H4 (cell line): ENCODE data around the gene ATP1B3. TPM values are rescaled to one million over a fixed set of nuclear protein-coding genes. Genes with fewer than 3 reads are reported as not detected.
"Not testable (repeated sequence)": the region's sequence is repeated elsewhere in the genome, so short reads cannot be mapped to it uniquely, and the experiment has no call there.

Experiments used
- DNase-seq: peaks from one replicate; pipeline ENCODE4 v3.0.0-alpha.2; 2015; ENCODE audit warnings: low spot score
- total RNA-seq: library from RNA; depleted of rRNA; stranded (reverse); fragments of >200 nt; shearing (Covaris generic); gene quantifications from 2 replicates; pipeline ENCODE4 v1.2.3, GENCODE V29; 2014; rRNA removed

The ATP1B3 gene
- total RNA-seq, 1 experiment from 2014 or later: 131 TPM

DNA sequence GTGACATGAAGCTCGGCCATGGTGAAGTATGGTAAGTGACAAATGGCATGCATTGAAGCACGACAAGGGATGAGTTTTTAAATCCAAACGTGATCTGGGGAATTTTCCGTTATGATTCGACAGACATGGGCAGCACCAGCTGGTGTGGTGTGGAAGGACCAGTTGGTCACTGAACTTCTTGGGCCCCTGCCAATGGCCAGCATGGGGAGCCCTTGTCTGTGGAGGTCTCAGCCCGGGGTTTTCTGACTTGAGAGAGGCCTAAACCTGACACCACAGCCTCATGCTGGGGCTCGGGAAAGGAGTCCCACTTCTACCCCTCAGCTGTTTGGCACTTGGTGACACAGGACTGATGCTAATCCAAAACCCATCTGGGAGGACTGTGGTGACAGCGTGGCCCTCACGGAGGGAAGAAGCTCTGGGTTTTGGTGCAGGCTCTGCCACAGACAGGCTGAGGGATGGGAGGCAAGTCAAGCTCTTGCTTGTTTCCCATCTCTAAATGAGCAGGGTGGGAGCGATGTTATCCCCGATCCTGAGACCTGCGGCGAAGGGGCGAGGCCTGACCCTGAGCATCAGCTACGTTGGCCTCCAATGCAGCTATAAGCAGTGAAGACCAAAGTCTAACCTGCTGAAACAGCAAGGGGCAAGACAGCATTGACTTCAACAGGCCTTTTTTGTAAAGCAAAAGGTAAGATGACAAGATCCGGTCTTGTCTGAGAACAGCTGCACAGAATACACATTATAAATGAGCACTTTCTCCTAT, 69.5 kb downstream of the ATP1B3 start:
- no peak for DNase-seq

DNA sequence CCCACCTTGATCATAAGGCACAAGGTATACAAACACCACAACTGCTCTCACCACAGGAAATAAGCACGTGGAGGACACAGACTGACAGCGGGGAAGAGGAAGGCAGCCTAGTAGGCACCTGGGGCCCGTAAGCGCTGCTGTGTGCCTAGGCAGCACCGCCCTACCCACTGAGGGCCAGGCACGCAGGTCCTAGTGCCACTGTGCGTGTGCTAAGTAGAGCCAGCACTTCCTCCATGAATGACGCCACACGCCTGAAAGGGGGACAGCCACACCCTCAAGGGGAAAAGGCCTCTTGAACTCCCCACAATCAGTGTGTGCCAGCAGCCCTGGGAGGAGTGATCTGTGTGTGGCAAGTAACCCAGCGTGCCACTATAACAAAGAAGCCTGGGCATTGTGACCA, 73.0 kb downstream of the ATP1B3 start:
- DNase-seq: no peak

DNA sequence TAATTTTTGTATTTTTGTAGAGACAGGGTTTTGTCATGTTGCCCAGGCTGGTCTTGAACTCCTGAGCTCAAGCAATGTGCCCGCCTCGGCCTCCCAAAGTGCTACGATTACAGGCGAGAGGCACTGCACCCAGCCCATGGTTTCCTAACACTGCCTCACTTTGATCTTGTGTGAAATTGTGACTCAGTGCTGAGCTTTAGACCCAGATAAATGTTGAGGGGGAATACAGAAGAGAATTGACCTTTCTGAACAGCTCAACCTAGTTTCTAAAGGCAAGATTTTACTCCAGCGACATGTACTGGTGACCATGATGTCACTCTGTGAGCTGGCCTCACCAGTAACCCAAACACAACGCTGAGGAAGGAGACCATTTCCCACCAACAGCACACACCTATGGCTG, 73.5 kb downstream of the ATP1B3 start:
- DNase-seq: no peak

DNA sequence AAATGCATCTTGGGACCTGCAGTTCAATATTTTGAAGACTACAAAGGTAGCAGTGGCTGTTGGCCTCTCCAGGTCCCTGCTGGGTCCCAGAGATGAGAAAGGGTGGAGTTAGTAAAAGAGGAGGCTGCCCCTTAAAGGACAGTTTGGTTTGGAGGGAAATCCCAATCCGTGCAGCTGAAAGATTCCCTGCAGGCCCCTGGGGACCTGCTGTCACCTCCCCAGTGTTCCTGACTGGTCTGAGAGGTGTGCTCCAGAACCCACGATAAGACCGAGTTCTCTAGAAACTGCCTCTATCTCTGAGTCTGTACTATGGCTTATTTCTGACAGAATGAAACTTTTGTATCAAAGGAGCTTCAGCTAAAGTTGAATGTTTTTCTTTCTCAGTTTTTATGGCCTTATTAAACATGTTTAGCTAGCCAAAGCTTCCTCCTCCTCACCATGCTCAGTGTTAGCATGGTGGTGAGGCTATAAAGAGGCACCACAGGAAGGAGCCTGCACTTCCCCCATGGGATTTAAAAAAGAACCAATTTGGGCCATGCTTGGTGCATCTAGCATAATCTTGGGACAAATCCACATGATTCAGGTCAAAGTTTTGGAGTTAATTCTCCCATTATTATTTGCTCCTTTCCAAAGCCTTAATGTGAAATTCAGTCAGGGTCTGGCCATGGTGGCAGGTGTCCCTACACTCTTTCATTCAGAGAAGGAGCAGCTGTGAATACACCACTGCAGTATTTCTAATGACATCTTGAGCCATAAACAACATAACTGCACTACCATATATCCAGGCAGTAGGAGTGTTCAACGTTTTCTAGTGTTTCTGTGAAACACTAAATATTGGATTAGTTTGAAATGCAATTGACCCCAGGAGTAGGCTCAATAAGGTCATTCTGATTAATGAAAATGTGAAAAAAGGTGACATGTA, 74.4 kb downstream of the ATP1B3 start:
- DNase-seq: no peak

DNA sequence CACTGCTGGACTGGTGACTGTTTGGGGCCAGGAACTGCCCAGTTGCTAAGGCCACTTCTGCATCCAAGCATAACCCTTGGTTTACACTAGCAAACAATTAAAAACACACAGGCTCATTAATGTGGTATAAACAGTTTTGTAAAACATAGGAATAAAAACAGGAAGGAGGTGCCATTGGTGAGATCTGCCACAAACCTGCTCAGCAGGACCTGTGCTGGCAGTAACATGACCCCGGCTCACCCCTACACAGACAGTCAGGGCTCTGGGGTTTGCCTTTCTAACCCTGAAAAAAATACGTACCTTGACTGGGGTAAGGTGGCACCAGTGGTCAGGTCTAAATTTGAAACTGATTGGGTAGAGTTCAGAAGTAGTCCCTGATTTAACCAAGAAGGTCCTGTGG, 76.2 kb downstream of the ATP1B3 start:
- no peak for DNase-seq

DNA sequence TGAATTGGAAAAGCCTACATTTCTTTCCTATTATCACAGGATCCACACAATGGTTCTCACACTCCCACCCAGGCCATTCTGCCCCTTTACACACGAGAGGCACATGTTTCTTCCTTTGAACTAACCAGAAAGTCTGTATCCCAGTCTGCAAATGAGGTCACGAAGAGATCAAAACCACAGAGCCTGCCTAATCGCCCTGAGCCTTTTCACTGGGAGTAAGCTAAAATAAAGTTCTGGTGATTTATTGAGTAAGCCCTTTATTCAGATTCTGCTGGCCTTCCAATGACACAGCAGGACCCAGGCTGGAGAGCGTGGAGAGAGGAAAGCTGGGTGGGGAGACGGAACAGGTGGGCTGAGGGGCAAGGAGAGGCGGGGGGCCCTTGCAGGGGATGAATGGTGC, 78.7 kb downstream of the ATP1B3 start:
- peak; percentile 85 for DNase-seq

DNA sequence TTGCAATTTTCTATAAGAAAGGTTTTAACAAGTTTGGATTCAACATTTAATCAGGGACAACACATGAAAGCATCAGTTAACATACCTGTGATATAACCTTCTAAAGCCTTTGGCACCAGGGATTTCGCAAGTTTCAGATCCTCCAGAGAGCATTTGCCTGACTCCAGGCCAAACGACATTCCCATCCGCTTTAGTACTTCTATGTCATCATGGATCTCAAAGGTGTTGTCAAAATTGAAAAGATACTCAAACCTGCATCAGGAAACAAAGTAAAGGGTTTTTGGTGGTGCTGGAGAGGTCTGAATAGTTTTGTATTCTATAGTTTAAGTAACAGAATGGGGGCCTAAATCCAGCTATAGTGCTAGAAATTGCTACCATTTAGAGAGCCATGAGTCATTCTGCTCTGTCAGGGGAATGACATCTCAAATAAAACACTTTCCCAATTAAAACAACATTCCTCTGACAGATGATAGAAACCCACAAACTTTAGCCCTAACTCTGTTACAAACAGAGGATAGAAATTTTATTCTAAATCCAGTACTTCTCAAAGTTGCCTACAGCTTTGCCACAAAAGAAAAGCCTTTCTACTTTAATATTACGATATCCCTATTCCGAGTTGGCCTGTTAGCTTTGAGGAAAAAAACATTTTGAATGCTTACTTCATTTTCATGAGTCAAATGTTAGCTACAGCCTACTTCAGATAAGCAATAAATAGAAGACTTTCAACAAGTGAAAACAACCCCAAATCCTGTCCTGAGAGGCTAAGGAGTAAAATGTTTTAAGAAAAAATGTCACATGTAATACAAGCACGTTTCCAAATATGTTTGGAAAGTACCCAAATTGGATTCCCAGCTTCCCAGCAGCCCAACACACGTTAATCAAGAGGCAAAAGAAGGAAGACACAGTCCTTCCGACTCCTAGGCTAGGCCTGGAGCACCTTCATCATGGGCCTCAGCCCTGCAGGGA, 83.4 kb downstream of the ATP1B3 start:
- DNase-seq: peak; percentile 36

DNA sequence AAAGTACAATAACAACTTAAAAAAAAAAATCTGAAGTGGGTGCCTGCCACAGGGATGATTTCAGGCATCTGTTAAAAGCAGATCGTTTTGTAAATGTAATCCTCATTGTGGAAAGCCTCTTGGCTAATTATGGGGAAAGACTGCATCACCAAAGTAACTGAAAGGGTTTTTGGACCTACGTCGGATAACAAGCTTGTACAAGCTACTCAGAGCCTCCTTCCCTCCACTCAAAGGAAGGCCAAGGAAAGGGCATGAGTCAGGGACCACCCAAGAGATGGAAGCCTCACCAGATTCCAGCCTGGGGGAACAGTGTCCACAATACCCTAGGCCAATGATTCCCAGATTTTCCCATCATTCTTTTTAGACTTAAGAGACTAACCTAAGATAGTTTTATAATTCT, 84.3 kb downstream of the ATP1B3 start:
- peak; percentile 30 for DNase-seq

DNA sequence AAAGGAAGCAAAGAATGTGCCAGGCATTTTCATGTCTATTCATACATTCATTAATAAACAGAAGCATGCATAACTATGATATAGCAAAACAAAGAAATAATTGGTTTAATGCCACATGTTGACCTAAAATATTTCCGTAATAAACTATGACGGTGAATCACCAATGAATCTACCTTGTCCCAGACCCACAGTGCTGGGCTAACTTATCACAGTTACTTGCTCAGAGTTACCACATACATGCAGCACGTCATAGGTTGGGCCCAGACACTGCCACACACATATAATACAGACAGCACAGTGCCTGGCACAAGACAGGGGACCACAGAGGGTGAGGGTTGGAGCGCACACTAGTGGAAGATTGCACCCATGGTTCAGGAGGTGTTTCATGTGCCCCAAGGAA, 86.9 kb downstream of the ATP1B3 start:
- DNase-seq: no peak

DNA sequence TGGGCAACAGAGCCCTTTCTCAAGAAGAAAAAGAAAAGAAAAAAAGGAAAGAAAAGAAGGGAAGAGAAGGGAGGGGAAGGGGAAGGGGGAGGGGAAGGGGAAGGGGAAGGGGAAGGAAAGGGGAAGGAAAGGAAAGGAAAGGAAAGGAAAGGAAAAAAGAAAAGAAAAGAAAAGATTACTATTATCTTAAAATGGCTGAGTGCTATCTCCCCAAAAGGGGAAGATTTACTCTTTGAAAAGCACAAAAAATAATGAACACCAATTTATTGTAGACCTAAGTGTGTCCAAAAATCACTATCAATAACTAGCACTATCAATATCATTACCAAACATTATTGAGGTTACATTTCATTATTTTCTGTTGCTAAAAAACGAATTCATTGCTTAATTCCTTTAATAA, 89.0 kb downstream of the ATP1B3 start:
- no peak for DNase-seq

DNA sequence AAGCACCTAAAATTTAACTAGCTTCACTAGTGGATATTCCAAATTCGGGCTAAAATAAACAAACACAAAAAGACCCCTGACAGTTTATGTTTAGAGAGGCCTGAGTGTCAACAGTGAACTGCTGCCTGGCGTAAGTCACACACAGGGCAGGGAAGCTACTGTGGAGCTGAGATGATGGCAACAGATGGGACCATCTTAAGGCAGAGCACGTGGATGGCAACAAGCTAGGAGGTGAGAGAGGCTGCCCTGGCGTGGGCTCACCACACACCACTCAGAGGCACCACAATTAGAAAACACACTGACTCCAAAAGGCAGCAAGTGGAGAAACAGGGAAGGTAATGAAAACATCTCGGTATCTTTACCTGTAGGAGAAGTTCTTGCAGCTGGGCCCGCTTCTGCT, 93.3 kb downstream of the ATP1B3 start:
- no peak for DNase-seq

DNA sequence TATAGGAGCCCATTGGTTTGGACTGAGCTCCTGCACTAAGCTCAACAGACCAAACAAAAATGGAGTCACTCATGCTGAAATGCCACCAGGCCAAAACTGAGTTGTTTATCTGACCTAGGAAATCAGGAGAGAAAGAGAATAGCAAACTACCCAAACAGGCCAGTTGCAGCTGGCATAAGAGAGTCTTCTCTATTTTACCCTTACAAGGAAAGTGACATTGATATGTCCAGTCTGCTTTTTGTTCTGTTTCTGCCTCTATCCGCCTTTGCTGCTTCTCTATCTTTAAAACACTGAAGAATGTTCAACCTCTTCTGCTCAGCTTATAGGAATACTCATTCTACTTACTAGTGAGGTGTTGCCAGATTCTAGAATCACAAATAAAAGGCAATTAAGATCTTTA, 95.1 kb downstream of the ATP1B3 start:
- DNase-seq: no peak

DNA sequence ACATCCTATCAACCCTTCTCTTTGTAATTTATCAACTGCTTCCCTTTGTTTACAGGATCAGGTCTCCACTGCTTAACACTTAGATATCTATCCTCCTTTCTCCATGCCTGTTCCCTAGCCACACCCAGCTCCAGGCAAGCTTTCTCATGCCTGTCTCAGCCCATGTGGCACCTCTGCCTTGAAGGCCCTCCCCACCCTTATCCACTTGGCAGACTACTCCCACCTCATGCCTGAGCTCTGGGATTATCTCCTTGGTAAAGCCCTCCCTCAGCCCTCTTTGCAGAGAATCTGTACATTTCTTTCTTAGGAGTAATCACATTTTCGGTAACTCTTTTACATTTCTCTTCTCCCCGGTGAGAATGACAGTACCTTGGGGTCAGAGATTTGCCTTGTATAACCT, 96.0 kb downstream of the ATP1B3 start:
- no peak for DNase-seq

DNA sequence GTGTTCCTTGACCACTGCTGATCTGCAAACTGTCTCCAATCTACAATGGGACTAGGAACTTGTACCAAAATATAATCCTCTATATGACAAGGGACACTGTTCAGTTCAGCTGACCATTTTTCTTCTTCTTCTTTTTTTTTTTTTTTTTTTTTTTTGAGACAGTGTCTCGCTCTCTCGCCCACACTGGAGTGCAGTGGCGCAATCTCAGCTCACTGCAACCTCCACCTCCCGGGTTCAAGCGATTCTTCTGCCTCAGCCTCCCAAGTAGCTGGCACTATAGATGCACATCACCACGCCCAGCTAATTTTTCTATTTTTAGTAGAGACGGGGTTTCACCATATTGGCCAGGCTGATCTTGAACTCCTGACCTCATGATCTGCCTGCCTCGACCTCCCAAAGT, 98.3 kb downstream of the ATP1B3 start:
- DNase-seq: not testable (repeated sequence)

Other genes starting within 250 kb of the ATP1B3 start
- gene RNF7, start 138.3 kb upstream of the ATP1B3 start, total RNA-seq: 161 and 206 TPM in 2 replicates
- gene GRK7, start 113.2 kb upstream of the ATP1B3 start, total RNA-seq: not detected in 2 replicates